Endothelial cell of umbilical vein (primary cell): ENCODE data around the gene MYO5B. TPM values are rescaled to one million over a fixed set of nuclear protein-coding genes. Genes with fewer than 3 reads are reported as not detected.

Source experiments
- BruUV-seq: library from RNA; stranded (reverse); fragments of 400-500 nt; replicated peaks from 2 replicates; lab custom pipeline; 2021; lab: Mats Ljungman, UMichigan
- CTCF ChIA-PET: fragments of 300-600, 350-600 bp; sonication (Branson Sonifier 250); formaldehyde crosslinking; loops from one replicate; lab custom pipeline; 2021; ENCODE audit warnings: antibody characterized with exemption, inconsistent platforms; lab: Charles Lee
- POLR2A ChIA-PET: fragments of 300-600, 350-600 bp; sonication (Branson Sonifier 250); formaldehyde crosslinking; loops from one replicate; lab custom pipeline; 2021; ENCODE audit warnings: antibody characterized with exemption, inconsistent platforms; lab: Charles Lee
- DNase-seq: peaks from one replicate; pipeline ENCODE4 v3.0.0-alpha.2; 2011; ENCODE audit warnings: low read depth, low spot score
- FAIRE-seq: peaks from 2 replicates; lab custom pipeline; 2011; peaks lifted over from hg19 to GRCh38; lab: Jason Lieb, UNC
- H2AFZ ChIP-seq: 2 replicates; pipeline ENCODE4 v1.6.0; 2012; ENCODE audit warnings: low read depth, low read length, control low read depth, inconsistent platforms
- H3K27ac ChIP-seq: 2 replicates; pipeline ENCODE4 v1.5.1; 2011; ENCODE audit warnings: low read depth, mild to moderate bottlenecking, control low read depth, low read length, moderate library complexity; ENCODE audit not compliant: insufficient read depth
- H3K27me3 ChIP-seq, 2 experiments: 2 replicates each; pipeline versions ENCODE4 v1.6.0 to v1.6.1; 2011; ENCODE audit warnings: low read length in 2 of 2, mixed read lengths in 1 of 2; ENCODE audit not compliant: control insufficient read depth in 2 of 2, insufficient read depth in 2 of 2
- H3K36me3 ChIP-seq, 2 experiments: 2 replicates in 1 of 2; 3 replicates in 1 of 2; pipeline ENCODE4 v1.5.1; 2011; ENCODE audit warnings: low read length in 2 of 2, mild to moderate bottlenecking in 1 of 2, moderate library complexity in 1 of 2; ENCODE audit not compliant: control insufficient read depth in 2 of 2, insufficient read depth in 2 of 2; ENCODE audit errors: extremely low read depth in 1 of 2
- H3K4me1 ChIP-seq: 3 replicates; pipeline ENCODE4 v1.5.1; 2011; ENCODE audit warnings: mild to moderate bottlenecking, low read length; ENCODE audit not compliant: control insufficient read depth, insufficient read depth; ENCODE audit errors: extremely low read depth
- H3K4me2 ChIP-seq: 2 replicates; pipeline ENCODE4 v1.6.1; 2011; ENCODE audit warnings: low read length, control low read depth, mixed read lengths; ENCODE audit not compliant: insufficient read depth
- H3K4me3 ChIP-seq, 3 experiments: fragments of 200-600 bp in 1 of 3; sonication (generic), shearing (Covaris generic) in 1 of 3; replicated peaks in 1 of 3; 2 replicates each; pipeline ENCODE4 v1.5.1; 2011 to 2016; ENCODE audit warnings: control low read depth in 3 of 3, low read length in 3 of 3, mild to moderate bottlenecking in 2 of 3, inconsistent platforms in 1 of 3, low read depth in 1 of 3, moderate library complexity in 1 of 3; ENCODE audit not compliant: insufficient read depth in 1 of 3
- H3K79me2 ChIP-seq: 2 replicates; pipeline ENCODE4 v1.6.0; 2012; ENCODE audit warnings: low read length, inconsistent platforms; ENCODE audit not compliant: control insufficient read depth, insufficient read depth
- H3K9ac ChIP-seq: replicated peaks from 2 replicates; pipeline ENCODE3; 2011; ENCODE audit warnings: low read length, control low read depth; ENCODE audit not compliant: insufficient read depth; ENCODE audit errors: extremely low read depth
- H3K9me1 ChIP-seq: replicated peaks from 3 replicates; pipeline ENCODE4 v1.6.0; 2011; ENCODE audit warnings: mild to moderate bottlenecking, low read length; ENCODE audit not compliant: control insufficient read depth, insufficient read depth; ENCODE audit errors: extremely low read depth
- H3K9me3 ChIP-seq: replicated peaks from 2 replicates; pipeline ENCODE4 v1.5.1; 2012; ENCODE audit warnings: low read length, inconsistent platforms; ENCODE audit not compliant: control insufficient read depth, insufficient read depth
- H4K20me1 ChIP-seq: replicated peaks from 2 replicates; pipeline ENCODE3; 2011; ENCODE audit warnings: mild to moderate bottlenecking, low read length; ENCODE audit not compliant: control insufficient read depth, insufficient read depth; ENCODE audit errors: extremely low read depth
- CTCF ChIP-seq, 2 donors: IDR thresholded peaks; 1 replicate in 1 of 2; 2 replicates in 1 of 2; pipeline ENCODE4 v1.5.1; 2011; ENCODE audit warnings: low read length in 2 of 2, mild to moderate bottlenecking in 2 of 2, moderate library complexity in 2 of 2, control low read depth in 1 of 2, inconsistent platforms in 1 of 2, low read depth in 1 of 2; ENCODE audit not compliant: insufficient read depth in 1 of 2; ENCODE audit errors: extremely low read depth in 1 of 2
- EZH2 ChIP-seq: IDR thresholded peaks from 2 replicates; pipeline ENCODE4 v1.6.1; 2012; ENCODE audit warnings: borderline replicate concordance, low read depth, mild to moderate bottlenecking, moderate library complexity, low read length, inconsistent platforms; ENCODE audit not compliant: severe bottlenecking
- FOS ChIP-seq: IDR thresholded peaks from 2 replicates; pipeline ENCODE4 v1.6.1; 2011; ENCODE audit warnings: mild to moderate bottlenecking, low read length, moderate library complexity, borderline replicate concordance; ENCODE audit not compliant: insufficient read depth
- GATA2 ChIP-seq: IDR thresholded peaks from 2 replicates; pipeline ENCODE4 v1.7.0; 2011; ENCODE audit warnings: low read depth, mild to moderate bottlenecking, moderate library complexity, mixed read lengths, low read length; ENCODE audit not compliant: insufficient read length, insufficient read depth
- JUN ChIP-seq: IDR thresholded peaks from 2 replicates; pipeline ENCODE4 v1.6.1; 2011; ENCODE audit warnings: borderline replicate concordance, low read depth; ENCODE audit not compliant: insufficient read length, insufficient read depth
- MAX ChIP-seq: IDR thresholded peaks from 2 replicates; pipeline ENCODE4 v1.6.1; 2011; ENCODE audit not compliant: insufficient read depth, insufficient read length
- MYC ChIP-seq: IDR thresholded peaks from one replicate; pipeline ENCODE4 v1.6.1; 2011; ENCODE audit warnings: mild to moderate bottlenecking, low read depth, low read length
- POLR2A ChIP-seq: IDR thresholded peaks from 2 replicates; pipeline ENCODE4 v1.6.1; 2012; ENCODE audit warnings: low read depth, mild to moderate bottlenecking, control low read depth, low read length
- POLR2AphosphoS5 ChIP-seq: IDR thresholded peaks from 2 replicates; pipeline ENCODE4 v1.6.1; 2012; ENCODE audit warnings: low read depth, mild to moderate bottlenecking, control low read depth, low read length, moderate library complexity; ENCODE audit not compliant: insufficient read depth
- dilution Hi-C: fragments of 300-500 bp; cut with MboI; formaldehyde crosslinking; loops from one replicate; pipeline ENCODE4 v1.15.0; 2019; ENCODE audit warnings: low sequenced_read_pairs; ENCODE audit not compliant: extremely low pct_ligation_motif_present
- intact Hi-C: fragments of 100-400 bp; cut with micrococcal nuclease; formaldehyde crosslinking; loops from one replicate; pipeline ENCODE4 v1.10.0; 2022
- polyA plus RNA-seq, 4 experiments: library from polyadenylated mRNA; depleted of rRNA in 3 of 4; stranded (reverse) in 3 of 4; unstranded in 1 of 4; fragments of >200 nt; gene quantifications; 2 replicates each; pipeline versions ENCODE4 v1.2.1 to v1.2.3, GENCODE V29; 2011 to 2012; ENCODE audit warnings: missing spikeins in 1 of 4
- total RNA-seq: library from RNA; stranded (reverse); gene quantifications from 2 replicates; pipeline ENCODE4 v1.2.3, GENCODE V29; 2021

Gene MYO5B
- total and polyA plus RNA-seq, 2 donors (not counting 3 experiments of a cell fraction or from before 2014, with no cell fraction given): 0.54 to 1.1 TPM

GRCh38 chr18:50058731-50059130 lies 136.2 kb downstream of the MYO5B start:
- no peaks in the 10 kb centered on the region for H3K27me3 ChIP-seq
- H3K9me3 ChIP-seq: no peaks in the 10 kb centered on the region
- no peak overlapping the region for H2AFZ ChIP-seq
- dilution Hi-C loops: no loop called here
- no peaks in the 10 kb centered on the region for H3K79me2 ChIP-seq
- H3K4me1 ChIP-seq: no peaks in the 10 kb centered on the region
- ChIA-PET POLR2A (no interaction called here), CTCF (no interaction called here)
- H3K27ac ChIP-seq: no peak overlapping the region
- no peak for DNase-seq
- BruUV-seq: no TSS peak
- H3K9me1 ChIP-seq: no peaks in the 10 kb centered on the region
- H3K4me3 ChIP-seq: no peak overlapping the region
- no peaks in the 10 kb centered on the region for H3K36me3 ChIP-seq
- H3K4me2 ChIP-seq: no peak overlapping the region
- H3K9ac ChIP-seq: no peak overlapping the region
- intact Hi-C loops: no loop called here
- H4K20me1 ChIP-seq: no peaks in the 10 kb centered on the region
- no peak for FAIRE-seq
- TF ChIP-seq FOS: no peak
- no peak for TF ChIP-seq MAX
- TF ChIP-seq POLR2AphosphoS5: no peak
- no peak for TF ChIP-seq MYC
- no peak for TF ChIP-seq POLR2A
- TF ChIP-seq GATA2: no peak
- no peak for TF ChIP-seq EZH2
- TF ChIP-seq JUN: no peak
- no peak for TF ChIP-seq CTCF (IDR thresholded peaks at IDR 0.05; ENCODE audit: extremely low read depth in 1 of 2, insufficient read depth in 1 of 2, low read depth in 1 of 2, low read length in 2 of 2)
